Astrocyte (in vitro differentiated cells and primary cell): ENCODE data around the gene NEAT1. TPM values are rescaled to one million over a fixed set of nuclear protein-coding genes. Genes with fewer than 3 reads are reported as not detected.

Experiments used
- DNase-seq: peaks from one replicate; pipeline ENCODE4 v3.0.0-alpha.2; 2010; ENCODE audit warnings: low read depth
- FAIRE-seq: peaks from 2 replicates; lab custom pipeline; 2011; peaks lifted over from hg19 to GRCh38; lab: Jason Lieb, UNC
- H2AFZ ChIP-seq: 2 replicates; pipeline ENCODE4 v1.6.0; 2012; ENCODE audit warnings: low read depth, low read length, inconsistent platforms
- H3K27ac ChIP-seq: 2 replicates; pipeline ENCODE4 v1.5.1; 2011; ENCODE audit warnings: low read depth, low read length, inconsistent platforms
- H3K27me3 ChIP-seq: 2 replicates; pipeline ENCODE4 v1.6.0; 2011; ENCODE audit warnings: low read length, inconsistent platforms; ENCODE audit not compliant: insufficient read depth
- H3K36me3 ChIP-seq: 2 replicates; pipeline ENCODE4 v1.5.1; 2011; ENCODE audit warnings: low read length, inconsistent platforms; ENCODE audit not compliant: insufficient read depth
- H3K4me1 ChIP-seq: 2 replicates; pipeline ENCODE4 v1.5.1; 2011; ENCODE audit warnings: low read length, inconsistent platforms; ENCODE audit not compliant: insufficient read depth
- H3K4me2 ChIP-seq: 2 replicates; pipeline ENCODE4 v1.6.0; 2012; ENCODE audit warnings: low read length, inconsistent platforms
- H3K4me3 ChIP-seq: 2 replicates; pipeline ENCODE4 v1.5.1; 2011; ENCODE audit warnings: low read depth, mild to moderate bottlenecking, low read length, inconsistent platforms; ENCODE audit not compliant: insufficient read depth
- H3K79me2 ChIP-seq: 2 replicates; pipeline ENCODE4 v1.6.0; 2012; ENCODE audit warnings: mild to moderate bottlenecking, low read length, inconsistent platforms; ENCODE audit not compliant: insufficient read depth
- H3K9ac ChIP-seq: 2 replicates; pipeline ENCODE4 v1.6.0; 2012; ENCODE audit warnings: mild to moderate bottlenecking, low read length, inconsistent platforms
- H3K9me3 ChIP-seq: 2 replicates; pipeline ENCODE4 v1.5.1; 2012; ENCODE audit warnings: low read depth, mild to moderate bottlenecking, low read length, inconsistent platforms; ENCODE audit not compliant: insufficient read depth
- H4K20me1 ChIP-seq: 2 replicates; pipeline ENCODE4 v1.6.0; 2012; ENCODE audit warnings: low read length, inconsistent platforms; ENCODE audit not compliant: insufficient read depth
- H3K27ac Mint-ChIP-seq: one replicate; pipeline ENCODE4 v1.8.0; 2021; ENCODE audit warnings: mild to moderate bottlenecking, mixed read lengths; ENCODE audit not compliant: unreplicated experiment
- H3K27me3 Mint-ChIP-seq: one replicate; pipeline ENCODE4 v1.8.0; 2021; ENCODE audit warnings: low read depth, mixed read lengths; ENCODE audit not compliant: unreplicated experiment
- H3K36me3 Mint-ChIP-seq: one replicate; pipeline ENCODE4 v1.8.0; 2021; ENCODE audit warnings: low read depth, mixed read lengths; ENCODE audit not compliant: unreplicated experiment
- H3K4me1 Mint-ChIP-seq: one replicate; pipeline ENCODE4 v1.8.0; 2021; ENCODE audit warnings: low read depth, mixed read lengths; ENCODE audit not compliant: unreplicated experiment
- H3K4me3 Mint-ChIP-seq: one replicate; pipeline ENCODE4 v1.8.0; 2021; ENCODE audit warnings: mild to moderate bottlenecking, moderate library complexity, mixed read lengths; ENCODE audit not compliant: unreplicated experiment
- H3K9me3 Mint-ChIP-seq: one replicate; pipeline ENCODE4 v1.8.0; 2021; ENCODE audit warnings: mild to moderate bottlenecking, mixed read lengths; ENCODE audit not compliant: unreplicated experiment
- CTCF ChIP-seq: IDR thresholded peaks from 2 replicates; pipeline ENCODE4 v1.5.1; 2011; ENCODE audit warnings: low read depth, mild to moderate bottlenecking, inconsistent platforms, low read length, moderate library complexity; ENCODE audit not compliant: insufficient read depth
- EZH2 ChIP-seq: IDR thresholded peaks from 2 replicates; pipeline ENCODE4 v1.6.1; 2012; ENCODE audit warnings: mild to moderate bottlenecking, low read length, inconsistent platforms; ENCODE audit not compliant: insufficient read depth
- total RNA-seq: library from RNA; stranded (reverse); gene quantifications from 2 replicates; pipeline ENCODE4 v1.2.1, GENCODE V29; 2021

The NEAT1 gene
- total RNA-seq, 1 donor from 2014 or later = 317 TPM

DNA sequence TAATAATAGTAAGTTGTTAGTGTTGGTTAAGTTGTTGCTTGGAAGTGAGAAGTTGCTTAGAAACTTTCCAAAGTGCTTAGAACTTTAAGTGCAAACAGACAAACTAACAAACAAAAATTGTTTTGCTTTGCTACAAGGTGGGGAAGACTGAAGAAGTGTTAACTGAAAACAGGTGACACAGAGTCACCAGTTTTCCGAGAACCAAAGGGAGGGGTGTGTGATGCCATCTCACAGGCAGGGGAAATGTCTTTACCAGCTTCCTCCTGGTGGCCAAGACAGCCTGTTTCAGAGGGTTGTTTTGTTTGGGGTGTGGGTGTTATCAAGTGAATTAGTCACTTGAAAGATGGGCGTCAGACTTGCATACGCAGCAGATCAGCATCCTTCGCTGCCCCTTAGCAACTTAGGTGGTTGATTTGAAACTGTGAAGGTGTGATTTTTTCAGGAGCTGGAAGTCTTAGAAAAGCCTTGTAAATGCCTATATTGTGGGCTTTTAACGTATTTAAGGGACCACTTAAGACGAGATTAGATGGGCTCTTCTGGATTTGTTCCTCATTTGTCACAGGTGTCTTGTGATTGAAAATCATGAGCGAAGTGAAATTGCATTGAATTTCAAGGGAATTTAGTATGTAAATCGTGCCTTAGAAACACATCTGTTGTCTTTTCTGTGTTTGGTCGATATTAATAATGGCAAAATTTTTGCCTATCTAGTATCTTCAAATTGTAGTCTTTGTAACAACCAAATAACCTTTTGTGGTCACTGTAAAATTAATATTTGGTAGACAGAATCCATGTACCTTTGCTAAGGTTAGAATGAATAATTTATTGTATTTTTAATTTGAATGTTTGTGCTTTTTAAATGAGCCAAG, 2.7 kb downstream of the NEAT1 start:
- no peak overlapping the region for H2AFZ ChIP-seq
- H3K4me3 ChIP-seq = peak overlapping the region; percentile 95
- Mint-ChIP-seq H3K4me3 (peak overlapping the region; percentile 92), H3K36me3 (peaks cover 6% of the 10 kb centered on the region), H3K9me3 (peaks cover 1% of the 10 kb centered on the region), H3K27me3 (no peaks in the 10 kb centered on the region), H3K4me1 (peaks cover 63% of the 10 kb centered on the region), H3K27ac (peak overlapping the region; percentile 88)
- DNase-seq (peak; percentile 76), FAIRE-seq (no peak)
- H3K36me3 ChIP-seq = peaks cover 13% of the 10 kb centered on the region
- H3K27me3 ChIP-seq = no peaks in the 10 kb centered on the region
- peak overlapping the region; percentile 96 for H3K9ac ChIP-seq
- H3K79me2 ChIP-seq = peaks cover 97% of the 10 kb centered on the region
- H3K9me3 ChIP-seq = no peaks in the 10 kb centered on the region
- H3K4me1 ChIP-seq = peaks cover 49% of the 10 kb centered on the region
- H3K4me2 ChIP-seq = peak overlapping the region; percentile 94
- H4K20me1 ChIP-seq = peaks cover 76% of the 10 kb centered on the region
- H3K27ac ChIP-seq = peak overlapping the region; percentile 100
- TF ChIP-seq EZH2 (no peak), CTCF (peak; percentile 11)

GRCh38 chr11:65425971-65426838, 3.6 kb downstream of the NEAT1 start:
- H3K9me3 ChIP-seq = no peaks in the 10 kb centered on the region
- H4K20me1 ChIP-seq = peaks cover 85% of the 10 kb centered on the region
- H3K9ac ChIP-seq = peak overlapping the region; percentile 96
- peaks cover 13% of the 10 kb centered on the region for H3K36me3 ChIP-seq
- H3K79me2 ChIP-seq = peaks cover 98% of the 10 kb centered on the region
- FAIRE-seq = no peak
- no peaks in the 10 kb centered on the region for H3K27me3 Mint-ChIP-seq
- H3K4me1 ChIP-seq = peaks cover 40% of the 10 kb centered on the region
- TF ChIP-seq EZH2 (no peak), CTCF (no peak)
- DNase-seq = peak; percentile 86
- peak overlapping the region; percentile 95 for H3K4me3 ChIP-seq
- H3K36me3 Mint-ChIP-seq = peaks cover 6% of the 10 kb centered on the region
- H3K27ac Mint-ChIP-seq = peak overlapping the region; percentile 88
- H2AFZ ChIP-seq = no peak overlapping the region
- H3K27ac ChIP-seq = peak overlapping the region; percentile 100
- no peaks in the 10 kb centered on the region for H3K27me3 ChIP-seq
- peak overlapping the region; percentile 94 for H3K4me2 ChIP-seq
- peaks cover 63% of the 10 kb centered on the region for H3K4me1 Mint-ChIP-seq
- peak overlapping the region; percentile 92 for H3K4me3 Mint-ChIP-seq
- peaks cover 1% of the 10 kb centered on the region for H3K9me3 Mint-ChIP-seq
